ELF-1 (cell line): ENCODE measurements around the gene PLEKHG2.
"Not testable (repeated sequence)": the region's sequence is repeated elsewhere in the genome, so short reads cannot be mapped to it uniquely, and the experiment has no call there.

Experiments used
- DNase-seq: peaks from one replicate; pipeline ENCODE4 v3.0.0-alpha.2; 2016; ENCODE audit warnings: low read depth, low spot score

The PLEKHG2 gene, protein sequence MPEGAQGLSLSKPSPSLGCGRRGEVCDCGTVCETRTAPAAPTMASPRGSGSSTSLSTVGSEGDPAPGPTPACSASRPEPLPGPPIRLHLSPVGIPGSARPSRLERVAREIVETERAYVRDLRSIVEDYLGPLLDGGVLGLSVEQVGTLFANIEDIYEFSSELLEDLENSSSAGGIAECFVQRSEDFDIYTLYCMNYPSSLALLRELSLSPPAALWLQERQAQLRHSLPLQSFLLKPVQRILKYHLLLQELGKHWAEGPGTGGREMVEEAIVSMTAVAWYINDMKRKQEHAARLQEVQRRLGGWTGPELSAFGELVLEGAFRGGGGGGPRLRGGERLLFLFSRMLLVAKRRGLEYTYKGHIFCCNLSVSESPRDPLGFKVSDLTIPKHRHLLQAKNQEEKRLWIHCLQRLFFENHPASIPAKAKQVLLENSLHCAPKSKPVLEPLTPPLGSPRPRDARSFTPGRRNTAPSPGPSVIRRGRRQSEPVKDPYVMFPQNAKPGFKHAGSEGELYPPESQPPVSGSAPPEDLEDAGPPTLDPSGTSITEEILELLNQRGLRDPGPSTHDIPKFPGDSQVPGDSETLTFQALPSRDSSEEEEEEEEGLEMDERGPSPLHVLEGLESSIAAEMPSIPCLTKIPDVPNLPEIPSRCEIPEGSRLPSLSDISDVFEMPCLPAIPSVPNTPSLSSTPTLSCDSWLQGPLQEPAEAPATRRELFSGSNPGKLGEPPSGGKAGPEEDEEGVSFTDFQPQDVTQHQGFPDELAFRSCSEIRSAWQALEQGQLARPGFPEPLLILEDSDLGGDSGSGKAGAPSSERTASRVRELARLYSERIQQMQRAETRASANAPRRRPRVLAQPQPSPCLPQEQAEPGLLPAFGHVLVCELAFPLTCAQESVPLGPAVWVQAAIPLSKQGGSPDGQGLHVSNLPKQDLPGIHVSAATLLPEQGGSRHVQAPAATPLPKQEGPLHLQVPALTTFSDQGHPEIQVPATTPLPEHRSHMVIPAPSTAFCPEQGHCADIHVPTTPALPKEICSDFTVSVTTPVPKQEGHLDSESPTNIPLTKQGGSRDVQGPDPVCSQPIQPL (N-terminal part only)

DNA sequence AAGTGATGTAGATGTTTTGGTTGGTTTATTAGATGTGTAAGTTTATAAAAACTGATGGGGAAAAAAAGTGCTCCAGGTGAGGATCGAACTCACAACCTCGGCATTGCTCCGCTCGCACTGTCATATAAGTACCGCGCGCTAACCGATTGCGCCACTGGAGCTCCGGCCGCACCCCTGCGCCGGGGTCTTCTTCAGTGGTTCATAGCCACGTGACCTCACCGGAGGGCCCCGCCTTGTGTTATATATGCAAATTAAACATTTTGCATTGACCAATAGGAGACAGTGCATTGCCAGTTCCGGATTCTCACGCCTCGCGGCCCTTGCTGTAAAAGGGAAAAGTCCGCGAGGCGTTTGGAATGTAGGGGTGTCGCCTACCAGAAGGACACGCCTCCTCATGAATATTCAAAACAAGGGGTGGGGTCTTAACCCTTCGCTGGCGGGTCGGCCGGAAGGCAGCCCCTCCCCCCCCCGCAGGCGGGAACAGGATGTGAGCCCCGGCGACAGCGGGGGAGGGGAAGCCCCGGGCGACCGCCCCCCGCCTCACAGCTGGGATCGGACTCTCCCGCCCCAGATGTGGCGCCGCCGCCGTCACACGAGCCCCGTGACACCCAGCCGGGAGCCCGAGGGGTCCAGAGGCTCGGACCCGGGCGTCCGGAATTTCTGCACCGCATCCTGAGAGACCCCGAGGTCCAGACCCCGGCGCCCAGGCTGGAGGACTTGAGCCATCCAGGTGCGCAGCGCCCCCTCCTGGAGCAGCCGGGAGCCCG lies at the start of gene PLEKHG2:
TSS of gene PLEKHG2 (plus strand) at position 570 of the 767 bp plus-strand sequence. CDS start 1,418 bp downstream, outside the sequence.
- peak; percentile 100 for DNase-seq

- peak; percentile 27 for DNase-seq
Observed at GRCh38 chr19:39362682-39363657, 49.5 kb upstream of the PLEKHG2 start.

DNA sequence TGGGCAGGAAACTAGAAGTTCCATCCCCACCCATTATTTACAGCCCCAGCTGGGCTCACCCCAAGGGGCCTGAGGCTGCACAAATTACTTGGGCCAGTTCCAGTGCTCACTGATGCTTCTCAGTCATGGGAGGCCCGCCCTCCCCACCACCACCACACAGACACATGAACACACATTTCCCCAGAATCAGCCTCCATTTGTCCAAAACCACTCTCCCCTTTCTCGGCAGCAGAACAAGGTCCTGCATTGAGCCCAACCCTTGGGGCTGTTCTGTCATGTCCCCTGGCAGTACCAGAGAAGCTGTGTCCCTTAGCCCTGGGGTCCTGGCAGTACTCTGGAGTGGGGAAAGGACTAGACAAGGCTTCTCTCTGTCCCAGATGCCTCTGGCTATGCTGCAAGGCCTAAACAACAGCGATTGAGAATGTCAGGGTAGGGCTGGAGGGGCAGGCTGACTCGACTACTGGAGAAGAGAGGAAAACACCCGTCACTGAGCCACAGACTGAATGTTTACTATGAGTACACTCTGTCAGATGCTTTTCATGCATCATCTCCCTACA lies 48.5 kb upstream of the PLEKHG2 start:
- DNase-seq = no peak

DNA sequence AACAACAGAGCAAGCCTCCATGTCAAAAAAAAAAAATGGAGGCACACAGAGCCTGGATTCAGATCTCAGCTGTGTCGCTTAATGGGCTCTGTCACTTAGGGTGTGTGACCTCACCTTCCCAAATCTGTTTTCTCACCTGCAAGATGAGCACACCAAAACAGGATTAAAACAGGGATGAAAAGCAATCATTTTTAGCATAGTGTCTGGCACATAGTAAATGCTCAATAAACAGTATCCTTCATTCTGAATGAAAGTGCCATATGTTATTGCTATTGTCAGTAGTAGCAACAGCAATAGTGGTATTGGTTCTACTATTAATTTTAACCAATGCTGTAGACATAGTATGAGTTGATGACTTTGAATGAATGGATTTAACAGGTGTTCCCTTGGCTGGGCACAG lies 46.9 kb upstream of the PLEKHG2 start:
- DNase-seq = no peak

GRCh38 chr19:39369200-39369599 lies 43.3 kb upstream of the PLEKHG2 start:
- no peak for DNase-seq

- peak; percentile 37 for DNase-seq
Observed at GRCh38 chr19:39370735-39371134, 41.7 kb upstream of the PLEKHG2 start.

DNA sequence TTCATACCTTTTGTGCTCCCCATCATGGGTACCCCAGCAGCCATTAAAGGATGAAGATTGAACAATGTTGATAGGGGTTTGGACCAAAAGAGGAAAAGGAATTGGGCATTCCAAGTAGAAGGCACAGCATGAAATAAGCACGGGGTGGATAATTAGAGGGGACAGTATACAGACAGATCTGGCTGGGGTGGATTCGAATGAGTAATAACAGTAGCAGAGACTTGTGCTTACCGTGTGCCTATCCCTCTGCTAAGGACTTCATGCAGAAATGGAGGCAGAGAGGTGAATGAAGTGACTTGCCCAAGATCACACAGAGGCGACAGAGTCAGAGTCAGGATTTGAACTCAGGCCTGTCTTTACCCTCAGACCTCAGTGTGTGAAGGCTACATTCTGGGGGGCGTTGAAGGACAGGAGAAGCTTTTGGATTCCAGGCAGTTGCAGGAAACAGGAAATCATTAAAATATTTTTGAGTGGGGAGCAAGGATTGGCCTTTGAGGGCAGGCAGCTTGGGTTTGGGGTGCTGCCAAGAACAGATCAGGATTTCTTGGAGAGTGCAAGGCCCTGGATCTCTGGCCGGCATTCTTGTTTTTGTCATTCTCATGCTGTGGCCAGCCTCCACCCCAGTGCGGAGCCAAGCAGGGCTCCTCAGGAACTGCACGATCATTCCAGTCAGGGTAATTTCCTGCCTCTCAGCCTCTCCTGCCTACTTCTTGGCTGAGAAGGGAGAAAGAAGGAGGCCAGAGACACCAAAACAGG lies 40.2 kb upstream of the PLEKHG2 start:
- no peak for DNase-seq

DNA sequence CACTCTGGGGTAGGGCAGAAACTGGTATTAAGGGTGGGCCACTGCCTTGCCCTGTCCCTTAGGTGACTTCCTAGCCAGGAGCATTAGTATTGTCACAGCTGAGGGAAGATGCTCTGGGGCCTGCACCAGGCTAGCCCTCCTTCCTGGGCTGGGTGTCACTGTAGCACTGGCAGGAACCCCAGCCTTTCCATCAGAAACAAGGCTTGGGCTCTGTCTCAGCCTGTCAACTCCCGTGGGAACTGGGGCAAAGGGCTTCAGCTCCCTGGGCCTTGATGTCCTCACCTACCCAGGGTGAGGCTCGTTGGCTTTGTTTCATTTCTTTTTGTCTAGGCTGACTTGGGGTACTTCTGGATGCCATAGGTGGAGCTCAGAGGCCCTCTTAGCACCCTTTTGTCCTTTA lies 39.5 kb upstream of the PLEKHG2 start:
- DNase-seq = no peak

- no peak for DNase-seq
Observed at GRCh38 chr19:39375929-39376328, 36.5 kb upstream of the PLEKHG2 start.

- no peak for DNase-seq
Observed at GRCh38 chr19:39377373-39378362, 34.8 kb upstream of the PLEKHG2 start.

GRCh38 chr19:39379366-39379765 lies 33.1 kb upstream of the PLEKHG2 start:
- not testable (repeated sequence) for DNase-seq

- no peak for DNase-seq
Observed at GRCh38 chr19:39379865-39380396, 32.5 kb upstream of the PLEKHG2 start.

DNA sequence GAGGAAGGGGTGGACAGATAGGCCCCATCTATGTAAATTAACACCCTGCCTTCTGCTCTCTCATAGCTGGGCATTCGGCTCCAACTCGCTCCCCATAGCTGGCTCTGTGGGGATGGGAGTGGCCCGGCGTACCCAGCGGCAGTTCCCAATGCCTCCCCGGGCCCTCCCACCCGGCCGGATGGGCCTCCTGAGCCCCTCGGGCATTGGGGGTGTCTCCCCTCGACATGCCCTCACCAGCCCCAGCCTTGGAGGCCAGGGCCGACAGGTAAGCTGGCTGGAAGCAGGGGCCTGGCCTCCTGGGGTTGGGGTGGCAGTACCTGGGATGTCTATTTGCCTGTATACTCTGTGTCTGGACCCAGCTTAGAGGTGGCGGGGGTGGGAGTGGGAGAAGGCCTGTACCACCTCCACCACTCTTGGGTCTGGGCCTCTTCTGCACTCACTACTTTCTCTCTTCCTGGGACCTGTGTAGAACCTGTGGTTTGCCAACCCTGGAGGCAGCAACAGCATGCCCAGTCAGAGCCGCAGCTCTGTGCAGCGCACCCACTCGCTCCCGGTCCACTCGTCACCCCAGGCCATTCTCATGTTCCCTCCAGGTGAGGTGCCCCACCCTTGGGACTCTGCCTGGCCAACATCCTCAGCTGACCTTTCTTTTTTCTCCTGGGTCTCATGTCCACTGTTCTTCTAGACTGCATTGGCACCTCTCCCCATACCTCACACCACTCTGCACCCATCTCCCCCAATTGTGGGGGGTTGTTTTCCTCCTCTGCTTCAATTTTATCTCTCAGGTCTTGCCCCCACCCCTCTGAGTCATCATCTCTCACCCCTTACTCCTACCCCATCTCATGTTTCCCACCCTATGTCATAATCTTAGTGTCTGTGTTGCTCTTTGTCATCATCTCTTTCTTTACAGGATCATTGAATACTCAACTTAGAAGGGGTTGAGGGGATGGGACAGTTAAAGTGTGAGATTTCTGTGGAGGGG lies 31.7 kb upstream of the PLEKHG2 start:
- DNase-seq = no peak

DNA sequence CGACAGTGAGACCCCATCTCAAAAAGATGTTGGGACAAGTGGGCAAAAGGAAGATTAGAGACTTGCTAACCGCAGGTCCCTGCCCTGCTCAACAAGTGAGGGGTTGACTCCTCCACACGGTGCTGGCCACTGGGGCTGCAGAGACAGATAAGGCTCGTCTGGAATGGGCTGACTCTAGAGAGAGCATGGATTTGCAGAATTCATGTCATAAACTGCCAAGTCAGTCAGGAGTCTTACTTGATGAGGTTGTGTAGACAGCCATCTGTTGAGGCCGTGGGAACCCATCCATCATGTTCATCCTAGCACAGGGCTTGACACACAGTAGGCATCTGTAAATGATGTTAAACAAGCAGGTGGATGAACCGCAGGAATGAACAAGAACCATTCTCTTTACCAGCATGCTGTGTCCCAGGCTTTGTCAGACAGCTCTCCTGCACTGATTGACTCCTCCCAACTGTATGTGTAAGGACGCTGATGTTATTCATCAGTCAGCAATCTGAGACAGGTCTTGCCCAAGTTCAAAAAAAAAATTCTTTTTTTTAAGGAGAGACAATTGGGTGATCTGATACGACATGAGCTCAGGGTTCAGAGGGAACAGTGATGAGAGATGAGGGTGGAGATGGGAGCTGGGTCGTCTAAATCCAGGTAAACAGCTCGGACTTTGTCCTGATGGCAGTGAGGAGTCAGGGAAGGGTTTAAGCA lies 30.4 kb upstream of the PLEKHG2 start:
- no peak for DNase-seq

DNA sequence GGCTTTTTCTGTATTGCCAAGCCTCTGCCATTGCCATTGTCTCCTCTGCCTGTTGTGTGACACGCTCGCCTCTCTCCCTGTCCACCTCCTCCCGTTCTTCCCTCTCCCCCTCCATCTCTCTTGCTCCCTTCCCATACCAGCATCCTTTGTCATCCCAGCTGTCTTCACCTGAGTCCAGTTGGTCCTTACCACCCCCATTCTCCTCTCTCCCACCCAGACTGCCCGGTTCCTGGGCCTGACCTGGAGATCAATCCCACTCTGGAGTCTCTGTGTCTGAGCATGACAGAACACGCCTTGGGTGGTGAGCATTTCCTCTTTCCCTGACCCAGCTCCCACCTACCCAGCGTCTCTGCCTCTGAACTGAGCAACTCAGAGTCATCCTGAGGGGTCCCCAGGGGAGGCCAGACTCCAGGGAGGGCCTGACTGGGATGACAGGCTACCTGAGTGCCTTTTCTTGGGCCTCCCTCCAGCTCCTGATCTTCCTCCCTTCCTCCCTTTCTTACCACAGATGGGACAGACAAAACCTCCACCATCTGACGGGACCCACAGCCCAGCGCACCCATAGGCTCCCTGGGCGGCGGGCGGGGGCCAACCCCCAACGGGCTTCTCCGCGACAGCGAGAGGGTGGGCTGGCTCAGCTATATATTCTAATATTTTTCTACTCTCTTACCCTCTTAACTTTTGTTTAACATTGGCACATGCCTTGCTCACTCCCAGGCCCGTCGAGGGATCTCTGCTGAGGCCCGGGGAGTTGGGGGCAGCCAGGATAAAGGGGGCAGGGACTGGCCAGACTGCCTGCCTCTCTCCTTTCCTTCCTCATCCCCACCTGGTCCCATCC lies 29.3 kb upstream of the PLEKHG2 start:
- no peak for DNase-seq
